HepG2 (cell line): Measurements from ENCODE around the gene AMOTL2. TPM values are rescaled to one million over a fixed set of nuclear protein-coding genes. Genes with fewer than 3 reads are reported as not detected.

ENCODE experiments used
- KDM3A ChIP-seq: IDR thresholded peaks from 2 replicates; pipeline ENCODE4 v1.6.1; 2018; ENCODE audit warnings: low read depth, missing compliant biosample characterization
- POLR2AphosphoS2 ChIP-seq: IDR thresholded peaks from 2 replicates; pipeline ENCODE4 v1.6.1; 2011; ENCODE audit warnings: low read depth, low read length, improper control_type of control experiment
- SMC3 ChIP-seq: IDR thresholded peaks from 2 replicates; pipeline ENCODE4 v1.6.1; 2011; ENCODE audit warnings: low read length, improper control_type of control experiment
- ZNF724P ChIP-seq: sonication (generic); formaldehyde crosslinking; IDR thresholded peaks from 2 replicates; pipeline ENCODE4 v1.8.0; 2022; ENCODE audit warnings: missing genetic modification reagents, borderline replicate concordance
- polyA plus RNA-seq, 8 experiments: library from polyadenylated mRNA; depleted of rRNA in 3 of 8; stranded (reverse) in 7 of 8; unstranded in 1 of 8; fragments of >200 nt; fragmentation: Illumina TruSeq in 4 of 8; extraction: Trizol in 4 of 8; gene quantifications; 2 replicates each; pipeline versions ENCODE4 v1.2.1 to v1.2.3, GENCODE V29; 2011 to 2016; ENCODE audit warnings: low read depth in 4 of 8, missing spikeins in 1 of 8, mixed read lengths in 1 of 8; ENCODE audit not compliant: insufficient read depth in 1 of 8
- total RNA-seq, 5 experiments: library from RNA; depleted of rRNA; stranded (reverse); fragments of >200 nt; fragmentation: Illumina TruSeq; extraction: Trizol; gene quantifications; 2 replicates each; pipeline ENCODE4 v1.2.3, GENCODE V29; 2016; ENCODE audit warnings: low read depth in 1 of 5
- TF ChIP-seq, protein P1 (sequence below), 2 experiments: sonication (generic) in 1 of 2; formaldehyde crosslinking in 1 of 2; IDR thresholded peaks; 2 replicates each; pipeline versions ENCODE4 v1.6.1 to v1.9.0; 2014 to 2022; ENCODE audit warnings: antibody characterized with exemption in 1 of 2, borderline replicate concordance in 1 of 2, inconsistent platforms in 1 of 2, low read depth in 1 of 2, missing genetic modification reagents in 1 of 2
- TF ChIP-seq, protein P2 (sequence below): sonication (generic); formaldehyde crosslinking; IDR thresholded peaks from 2 replicates; pipeline ENCODE4 v1.8.0; 2022; ENCODE audit warnings: mild to moderate bottlenecking, missing genetic modification reagents
- TF ChIP-seq, protein P3 (sequence below): sonication (generic); formaldehyde crosslinking; IDR thresholded peaks from 2 replicates; pipeline ENCODE4 v1.4.0; 2020; ENCODE audit warnings: missing genetic modification reagents

Gene AMOTL2
- total and polyA plus RNA-seq, 2 of the 13 experiments (the other 11 are each of a cell fraction or from before 2014, with no cell fraction given): 17.3 to 18.5 TPM

DNA sequence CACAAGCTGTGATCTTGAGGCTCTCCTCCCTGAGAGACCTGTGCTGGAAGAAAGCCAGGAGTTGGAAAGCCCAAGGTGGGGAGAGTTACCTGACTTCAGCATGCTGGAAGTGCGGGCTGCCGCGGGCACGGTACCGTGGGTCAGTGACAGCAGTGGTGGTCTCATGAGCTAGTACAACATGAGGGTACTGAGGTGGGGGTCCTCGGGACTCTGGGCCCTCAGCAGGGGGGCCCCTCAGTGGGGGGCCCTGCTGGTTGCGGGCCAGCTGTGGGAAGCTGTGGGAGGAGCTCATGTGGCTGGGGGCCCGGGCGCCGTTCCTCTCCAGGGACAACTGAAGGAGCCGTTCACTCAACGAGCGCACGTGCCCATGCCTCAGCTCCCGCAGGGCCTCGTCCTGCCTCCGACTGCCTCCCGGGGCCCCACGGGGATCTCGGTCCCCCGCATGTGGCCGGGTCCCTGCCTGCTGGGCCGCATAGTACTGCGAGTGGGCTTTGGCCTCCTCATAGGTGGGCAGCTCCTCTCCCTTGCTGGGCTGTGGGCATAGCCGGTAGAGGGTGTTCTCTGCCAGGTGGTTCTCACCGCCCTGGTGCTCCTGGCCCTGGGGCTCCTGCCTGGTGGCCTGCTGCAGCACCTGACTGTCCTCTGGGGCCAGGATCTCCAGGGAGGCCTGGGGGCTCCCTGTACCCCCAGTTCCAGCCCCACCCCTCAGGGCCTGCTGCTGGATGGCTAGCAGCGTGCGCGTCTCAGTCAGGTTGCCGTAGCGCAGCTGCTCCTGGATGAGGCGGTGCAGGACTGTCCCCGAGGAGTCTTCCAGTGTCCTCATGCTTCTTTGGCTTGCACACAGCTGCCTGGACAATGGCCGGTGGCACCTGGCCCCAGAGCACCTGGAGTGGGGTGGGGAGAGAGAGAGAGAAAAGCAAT, 3.4 kb downstream of the AMOTL2 start (continued):
- TF ChIP-seq, protein P1, sequence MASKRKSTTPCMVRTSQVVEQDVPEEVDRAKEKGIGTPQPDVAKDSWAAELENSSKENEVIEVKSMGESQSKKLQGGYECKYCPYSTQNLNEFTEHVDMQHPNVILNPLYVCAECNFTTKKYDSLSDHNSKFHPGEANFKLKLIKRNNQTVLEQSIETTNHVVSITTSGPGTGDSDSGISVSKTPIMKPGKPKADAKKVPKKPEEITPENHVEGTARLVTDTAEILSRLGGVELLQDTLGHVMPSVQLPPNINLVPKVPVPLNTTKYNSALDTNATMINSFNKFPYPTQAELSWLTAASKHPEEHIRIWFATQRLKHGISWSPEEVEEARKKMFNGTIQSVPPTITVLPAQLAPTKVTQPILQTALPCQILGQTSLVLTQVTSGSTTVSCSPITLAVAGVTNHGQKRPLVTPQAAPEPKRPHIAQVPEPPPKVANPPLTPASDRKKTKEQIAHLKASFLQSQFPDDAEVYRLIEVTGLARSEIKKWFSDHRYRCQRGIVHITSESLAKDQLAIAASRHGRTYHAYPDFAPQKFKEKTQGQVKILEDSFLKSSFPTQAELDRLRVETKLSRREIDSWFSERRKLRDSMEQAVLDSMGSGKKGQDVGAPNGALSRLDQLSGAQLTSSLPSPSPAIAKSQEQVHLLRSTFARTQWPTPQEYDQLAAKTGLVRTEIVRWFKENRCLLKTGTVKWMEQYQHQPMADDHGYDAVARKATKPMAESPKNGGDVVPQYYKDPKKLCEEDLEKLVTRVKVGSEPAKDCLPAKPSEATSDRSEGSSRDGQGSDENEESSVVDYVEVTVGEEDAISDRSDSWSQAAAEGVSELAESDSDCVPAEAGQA (IDR thresholded peaks at IDR 0.05; ENCODE audit: low read depth): no peak
- TF ChIP-seq, protein P1 (CRISPR knock-in tag; IDR thresholded peaks at IDR 0.05; ENCODE audit: borderline replicate concordance): no peak
- TF ChIP-seq SMC3: no peak
- 0 out of 2 replicates have a peak, but pooled peaks have one; percentile 62 for TF ChIP-seq POLR2AphosphoS2
- TF ChIP-seq ZNF724P (CRISPR knock-in tag): no peak
- TF ChIP-seq KDM3A (CRISPR knock-in tag): no peak
- TF ChIP-seq, protein P2, sequence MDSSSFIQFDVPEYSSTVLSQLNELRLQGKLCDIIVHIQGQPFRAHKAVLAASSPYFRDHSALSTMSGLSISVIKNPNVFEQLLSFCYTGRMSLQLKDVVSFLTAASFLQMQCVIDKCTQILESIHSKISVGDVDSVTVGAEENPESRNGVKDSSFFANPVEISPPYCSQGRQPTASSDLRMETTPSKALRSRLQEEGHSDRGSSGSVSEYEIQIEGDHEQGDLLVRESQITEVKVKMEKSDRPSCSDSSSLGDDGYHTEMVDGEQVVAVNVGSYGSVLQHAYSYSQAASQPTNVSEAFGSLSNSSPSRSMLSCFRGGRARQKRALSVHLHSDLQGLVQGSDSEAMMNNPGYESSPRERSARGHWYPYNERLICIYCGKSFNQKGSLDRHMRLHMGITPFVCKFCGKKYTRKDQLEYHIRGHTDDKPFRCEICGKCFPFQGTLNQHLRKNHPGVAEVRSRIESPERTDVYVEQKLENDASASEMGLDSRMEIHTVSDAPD: no peak
- TF ChIP-seq, protein P3, sequence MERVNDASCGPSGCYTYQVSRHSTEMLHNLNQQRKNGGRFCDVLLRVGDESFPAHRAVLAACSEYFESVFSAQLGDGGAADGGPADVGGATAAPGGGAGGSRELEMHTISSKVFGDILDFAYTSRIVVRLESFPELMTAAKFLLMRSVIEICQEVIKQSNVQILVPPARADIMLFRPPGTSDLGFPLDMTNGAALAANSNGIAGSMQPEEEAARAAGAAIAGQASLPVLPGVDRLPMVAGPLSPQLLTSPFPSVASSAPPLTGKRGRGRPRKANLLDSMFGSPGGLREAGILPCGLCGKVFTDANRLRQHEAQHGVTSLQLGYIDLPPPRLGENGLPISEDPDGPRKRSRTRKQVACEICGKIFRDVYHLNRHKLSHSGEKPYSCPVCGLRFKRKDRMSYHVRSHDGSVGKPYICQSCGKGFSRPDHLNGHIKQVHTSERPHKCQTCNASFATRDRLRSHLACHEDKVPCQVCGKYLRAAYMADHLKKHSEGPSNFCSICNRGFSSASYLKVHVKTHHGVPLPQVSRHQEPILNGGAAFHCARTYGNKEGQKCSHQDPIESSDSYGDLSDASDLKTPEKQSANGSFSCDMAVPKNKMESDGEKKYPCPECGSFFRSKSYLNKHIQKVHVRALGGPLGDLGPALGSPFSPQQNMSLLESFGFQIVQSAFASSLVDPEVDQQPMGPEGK (CRISPR knock-in tag): no peak
